Measurements from ENCODE around the gene CCDC107.

Gene CCDC107

GRCh38 chr9:35688558-35689541, 30.8 kb downstream of the CCDC107 start:
- Histone ChIP-seq H3K4me3 (ENCODE audit: low read length) (no peak overlapping the region), H3K36me3 (replicated peaks; ENCODE audit: low read depth, low read length) (no peaks in the 10 kb centered on the region), H3K4me2 (ENCODE audit: low read length) (no peak overlapping the region), H3K4me1 (ENCODE audit: low read length) (peaks cover 8% of the 10 kb centered on the region; the same call in 1 of the 2 replicates), H3K27me3 (ENCODE audit: low read depth, low read length) (no peaks in the 10 kb centered on the region), H4K20me1 (ENCODE audit: insufficient read depth, low read length) (no peaks in the 10 kb centered on the region), H3K9me3 (ENCODE audit: insufficient read depth, low read length) (no peaks in the 10 kb centered on the region), H3K27ac (ENCODE audit: low read length) (no peak overlapping the region), H3K79me2 (ENCODE audit: low read length) (no peaks in the 10 kb centered on the region), H3K9ac (ENCODE audit: low read length) (no peak overlapping the region), H2AFZ (ENCODE audit: low read depth, low read length) (no peak overlapping the region)
- no peak for TF ChIP-seq CTCF (IDR thresholded peaks at IDR 0.05; ENCODE audit: low read depth, low read length)
- no peak for TF ChIP-seq EZH2phosphoT487 (IDR thresholded peaks at IDR 0.05; ENCODE audit: low read depth)

GRCh38 chr9:35689542-35690293, 31.6 kb downstream of the CCDC107 start, which contains the start of gene TPM2:
TSS of gene TPM2 (minus strand) at chr9:35689925. CDS start at chr9:35689817, 108 bp downstream.
- Histone ChIP-seq H3K9me3 (ENCODE audit: insufficient read depth, low read length) (no peaks in the 10 kb centered on the region), H3K36me3 (replicated peaks; ENCODE audit: low read depth, low read length) (no peaks in the 10 kb centered on the region), H3K27me3 (ENCODE audit: low read depth, low read length) (no peaks in the 10 kb centered on the region), H4K20me1 (ENCODE audit: insufficient read depth, low read length) (no peaks in the 10 kb centered on the region), H3K4me3 (ENCODE audit: low read length) (peak within 1 kb of the TSS; percentile 83), H2AFZ (ENCODE audit: low read depth, low read length) (peak within 1 kb of the TSS; percentile 82), H3K9ac (ENCODE audit: low read length) (peak within 1 kb of the TSS; percentile 82), H3K4me1 (ENCODE audit: low read length) (peaks cover 8% of the 10 kb centered on the region; the same call in 1 of the 2 replicates), H3K4me2 (ENCODE audit: low read length) (peak within 1 kb of the TSS; percentile 68), H3K27ac (ENCODE audit: low read length) (no peak within 1 kb of the TSS), H3K79me2 (ENCODE audit: low read length) (no peaks in the 10 kb centered on the region)
- TF ChIP-seq CTCF (IDR thresholded peaks at IDR 0.05; ENCODE audit: low read depth, low read length) (no peak), EZH2phosphoT487 (IDR thresholded peaks at IDR 0.05; ENCODE audit: low read depth) (no peak)

GRCh38 chr9:35690294-35690613, 32.2 kb downstream of the CCDC107 start:
- Histone ChIP-seq H3K36me3 (replicated peaks; ENCODE audit: low read depth, low read length) (no peaks in the 10 kb centered on the region), H3K9ac (ENCODE audit: low read length) (peak overlapping the region; percentile 82), H2AFZ (ENCODE audit: low read depth, low read length) (peak overlapping the region; percentile 22; the same call in 1 of the 2 replicates), H3K9me3 (ENCODE audit: insufficient read depth, low read length) (no peaks in the 10 kb centered on the region), H3K4me1 (ENCODE audit: low read length) (peaks cover 8% of the 10 kb centered on the region; the same call in 1 of the 2 replicates), H3K27ac (ENCODE audit: low read length) (no peak overlapping the region), H3K4me3 (ENCODE audit: low read length) (peak overlapping the region; percentile 83), H3K27me3 (ENCODE audit: low read depth, low read length) (no peaks in the 10 kb centered on the region), H3K4me2 (ENCODE audit: low read length) (peak overlapping the region; percentile 68), H3K79me2 (ENCODE audit: low read length) (no peaks in the 10 kb centered on the region), H4K20me1 (ENCODE audit: insufficient read depth, low read length) (no peaks in the 10 kb centered on the region)
- TF ChIP-seq EZH2phosphoT487 (IDR thresholded peaks at IDR 0.05; ENCODE audit: low read depth) (no peak), CTCF (IDR thresholded peaks at IDR 0.05; ENCODE audit: low read depth, low read length) (no peak)

Data from OCI-LY3 (cell line).